ENCODE data around the gene RAB15. TPM values are rescaled to one million over a fixed set of nuclear protein-coding genes. Genes with fewer than 3 reads are reported as not detected.

Gene RAB15
- total and polyA plus RNA-seq, 2 donors from 2014 or later: 18.3 to 21.7 TPM

GRCh38 chr14:64927031-64927430, 45.1 kb downstream of the RAB15 start:
- TF ChIP-seq CTCF (IDR thresholded peaks at IDR 0.05; ENCODE audit: borderline replicate concordance, extremely low read depth, insufficient read depth): no peak
- Histone ChIP-seq H3K9me3 (ENCODE audit: control insufficient read depth in 2 of 3, insufficient read depth in 1 of 3, low read length in 3 of 3) (no peaks in the 10 kb centered on the region), H3K27me3 (ENCODE audit: control insufficient read depth, insufficient read depth, low read length) (no peaks in the 10 kb centered on the region), H3K9ac (ENCODE audit: low read length in 3 of 3) (no peak overlapping the region), H3K4me3 (ENCODE audit: low read length in 3 of 3) (no peak overlapping the region), H3K27ac (ENCODE audit: low read depth in 2 of 2, low read length in 2 of 2) (no peak overlapping the region), H3K36me3 (ENCODE audit: control insufficient read depth in 2 of 3, insufficient read depth in 3 of 3, low read length in 3 of 3) (peaks cover 4 to 27% (median 26%) of the 10 kb centered on the region in 3 donors), H3K4me1 (ENCODE audit: control insufficient read depth in 2 of 3, insufficient read depth in 2 of 3, low read depth in 1 of 3, low read length in 3 of 3) (no peaks in the 10 kb centered on the region)
- intact Hi-C loops (cut with DNase I): no loop called here
- FAIRE-seq (no peak), DNase-seq (no peak)

- Histone ChIP-seq H3K4me1 (ENCODE audit: control insufficient read depth in 2 of 3, insufficient read depth in 2 of 3, low read depth in 1 of 3, low read length in 3 of 3) (no peaks in the 10 kb centered on the region), H3K9ac (ENCODE audit: low read length in 3 of 3) (no peak overlapping the region), H3K27ac (ENCODE audit: low read depth in 2 of 2, low read length in 2 of 2) (no peak overlapping the region), H3K9me3 (ENCODE audit: control insufficient read depth in 2 of 3, insufficient read depth in 1 of 3, low read length in 3 of 3) (no peaks in the 10 kb centered on the region), H3K4me3 (ENCODE audit: low read length in 3 of 3) (no peak overlapping the region), H3K27me3 (ENCODE audit: control insufficient read depth, insufficient read depth, low read length) (no peaks in the 10 kb centered on the region), H3K36me3 (ENCODE audit: control insufficient read depth in 2 of 3, insufficient read depth in 3 of 3, low read length in 3 of 3) (peaks cover 4 to 27% (median 22%) of the 10 kb centered on the region in 3 donors)
- no peak for TF ChIP-seq CTCF (IDR thresholded peaks at IDR 0.05; ENCODE audit: borderline replicate concordance, extremely low read depth, insufficient read depth)
- DNase-seq: no peak
- no peak for FAIRE-seq
- intact Hi-C loops (cut with DNase I): no loop called here
Measured at GRCh38 chr14:64926398-64926995, 45.6 kb downstream of the RAB15 start.

GRCh38 chr14:64923015-64923414, 49.1 kb downstream of the RAB15 start:
- H3K36me3 ChIP-seq (ENCODE audit: control insufficient read depth in 2 of 3, insufficient read depth in 3 of 3, low read length in 3 of 3): peaks cover 0 to 22% (median 18%) of the 10 kb centered on the region in 3 donors
- H3K27me3 ChIP-seq (ENCODE audit: control insufficient read depth, insufficient read depth, low read length): no peaks in the 10 kb centered on the region
- no peak for TF ChIP-seq CTCF (IDR thresholded peaks at IDR 0.05; ENCODE audit: borderline replicate concordance, extremely low read depth, insufficient read depth)
- no peaks in the 10 kb centered on the region for H3K9me3 ChIP-seq (ENCODE audit: control insufficient read depth in 2 of 3, insufficient read depth in 1 of 3, low read length in 3 of 3)
- intact Hi-C loops (cut with DNase I): no loop called here
- peaks cover 0 to 4% (median 0%) of the 10 kb centered on the region in 3 donors for H3K4me1 ChIP-seq (ENCODE audit: control insufficient read depth in 2 of 3, insufficient read depth in 2 of 3, low read depth in 1 of 3, low read length in 3 of 3)
- DNase-seq (no peak), FAIRE-seq (no peak)
- no peak overlapping the region for H3K27ac ChIP-seq (ENCODE audit: low read depth in 2 of 2, low read length in 2 of 2)
- no peak overlapping the region for H3K4me3 ChIP-seq (ENCODE audit: low read length in 3 of 3)
- H3K9ac ChIP-seq (ENCODE audit: low read length in 3 of 3): no peak overlapping the region

GRCh38 chr14:64920465-64920864, 51.7 kb downstream of the RAB15 start:
- FAIRE-seq (no peak), DNase-seq (no peak)
- Histone ChIP-seq H3K4me3 (ENCODE audit: low read length in 3 of 3) (no peak overlapping the region), H3K4me1 (ENCODE audit: control insufficient read depth in 2 of 3, insufficient read depth in 2 of 3, low read depth in 1 of 3, low read length in 3 of 3) (peaks cover 0 to 10% (median 4%) of the 10 kb centered on the region in 3 donors), H3K36me3 (ENCODE audit: control insufficient read depth in 2 of 3, insufficient read depth in 3 of 3, low read length in 3 of 3) (peaks cover 0 to 7% (median 6%) of the 10 kb centered on the region in 3 donors), H3K9ac (ENCODE audit: low read length in 3 of 3) (no peak overlapping the region), H3K27me3 (ENCODE audit: control insufficient read depth, insufficient read depth, low read length) (no peaks in the 10 kb centered on the region), H3K9me3 (ENCODE audit: control insufficient read depth in 2 of 3, insufficient read depth in 1 of 3, low read length in 3 of 3) (no peaks in the 10 kb centered on the region), H3K27ac (ENCODE audit: low read depth in 2 of 2, low read length in 2 of 2) (no peak overlapping the region)
- no peak for TF ChIP-seq CTCF (IDR thresholded peaks at IDR 0.05; ENCODE audit: borderline replicate concordance, extremely low read depth, insufficient read depth)
- intact Hi-C loops (cut with DNase I): no loop called here

All from kidney (tissue), 14 donors.